GM20000 (cell line): ENCODE results near the gene KBTBD4.

Experiments used
- DNase-seq: peaks from one replicate; pipeline ENCODE4 v3.0.0; 2012; ENCODE audit warnings: low spot score
- TF ChIP-seq, protein P1 (sequence below): IDR thresholded peaks from 2 replicates; pipeline ENCODE4 v1.5.1; 2012; ENCODE audit warnings: mild to moderate bottlenecking, control low read depth; ENCODE audit errors: extremely low read depth, missing control alignments

Gene KBTBD4

GRCh38 chr11:47545298-47545697 is 33.5 kb downstream of the KBTBD4 start:
- TF ChIP-seq, protein P1, sequence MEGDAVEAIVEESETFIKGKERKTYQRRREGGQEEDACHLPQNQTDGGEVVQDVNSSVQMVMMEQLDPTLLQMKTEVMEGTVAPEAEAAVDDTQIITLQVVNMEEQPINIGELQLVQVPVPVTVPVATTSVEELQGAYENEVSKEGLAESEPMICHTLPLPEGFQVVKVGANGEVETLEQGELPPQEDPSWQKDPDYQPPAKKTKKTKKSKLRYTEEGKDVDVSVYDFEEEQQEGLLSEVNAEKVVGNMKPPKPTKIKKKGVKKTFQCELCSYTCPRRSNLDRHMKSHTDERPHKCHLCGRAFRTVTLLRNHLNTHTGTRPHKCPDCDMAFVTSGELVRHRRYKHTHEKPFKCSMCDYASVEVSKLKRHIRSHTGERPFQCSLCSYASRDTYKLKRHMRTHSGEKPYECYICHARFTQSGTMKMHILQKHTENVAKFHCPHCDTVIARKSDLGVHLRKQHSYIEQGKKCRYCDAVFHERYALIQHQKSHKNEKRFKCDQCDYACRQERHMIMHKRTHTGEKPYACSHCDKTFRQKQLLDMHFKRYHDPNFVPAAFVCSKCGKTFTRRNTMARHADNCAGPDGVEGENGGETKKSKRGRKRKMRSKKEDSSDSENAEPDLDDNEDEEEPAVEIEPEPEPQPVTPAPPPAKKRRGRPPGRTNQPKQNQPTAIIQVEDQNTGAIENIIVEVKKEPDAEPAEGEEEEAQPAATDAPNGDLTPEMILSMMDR: no peak
- no peak for DNase-seq

DNA sequence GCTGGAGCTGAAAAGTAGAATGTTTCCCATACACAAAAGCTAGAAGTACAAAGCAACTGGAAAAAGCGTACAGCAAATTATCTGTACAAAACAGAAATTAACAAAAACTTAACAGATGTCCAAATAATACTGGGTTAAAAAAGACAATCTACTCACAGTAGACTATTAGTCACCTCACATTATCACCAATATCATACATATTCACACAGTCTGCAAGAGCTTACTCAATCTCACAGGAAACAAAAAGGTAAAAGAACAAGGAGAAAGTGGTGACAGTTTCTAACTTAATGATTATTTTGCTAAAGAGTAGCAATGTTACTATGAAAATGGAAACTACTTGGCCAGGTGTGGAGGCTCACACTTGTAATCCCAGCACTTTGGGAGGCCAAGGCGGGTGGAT is 37.7 kb downstream of the KBTBD4 start:
- TF ChIP-seq, protein P1: no peak
- DNase-seq: no peak

- DNase-seq: no peak
- TF ChIP-seq, protein P1: no peak
Observed at GRCh38 chr11:47539681-47540039, 39.1 kb downstream of the KBTBD4 start.

DNA sequence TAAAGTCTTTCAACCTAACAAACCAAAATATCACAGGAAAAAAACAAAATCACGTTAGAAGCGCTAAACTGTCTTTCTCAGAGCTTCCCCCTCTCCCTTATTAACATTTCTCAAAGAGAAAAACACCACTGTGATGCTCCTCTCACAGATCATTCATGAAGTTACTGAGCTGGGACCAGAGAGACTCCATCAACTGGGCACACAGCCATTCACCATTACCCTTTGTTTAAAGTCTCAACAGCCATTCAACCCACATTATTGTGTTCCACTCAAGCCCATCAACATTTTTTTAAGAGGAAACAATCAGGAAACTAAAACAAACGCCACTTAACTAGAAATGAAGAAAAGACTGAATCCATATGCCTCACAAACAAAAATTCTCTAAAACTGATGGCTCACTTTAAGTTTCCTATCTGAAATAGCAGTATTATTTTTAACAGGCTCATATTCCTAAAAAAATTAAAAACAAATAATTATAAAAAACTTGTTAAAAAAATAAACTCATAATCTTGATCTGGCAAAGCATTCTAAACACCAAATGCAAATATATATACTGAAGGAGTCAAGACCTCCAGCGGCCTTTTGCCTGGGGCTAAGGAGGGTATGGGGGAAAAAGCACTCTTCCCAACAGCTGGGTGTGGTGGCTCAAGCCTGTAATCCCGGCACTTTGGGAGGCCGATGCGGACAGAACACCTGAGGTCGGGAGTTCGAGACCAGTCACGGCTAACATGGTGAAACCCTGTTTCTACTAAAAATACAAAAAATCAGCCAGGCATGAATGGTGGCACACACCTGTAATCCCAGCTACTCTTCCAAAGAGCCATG is 39.8 kb downstream of the KBTBD4 start:
- TF ChIP-seq, protein P1: no peak
- DNase-seq: no peak

GRCh38 chr11:47536915-47537314 is 41.9 kb downstream of the KBTBD4 start:
- TF ChIP-seq, protein P1: no peak
- no peak for DNase-seq

- DNase-seq: no peak
Observed at GRCh38 chr11:47534704-47535251, 44.0 kb downstream of the KBTBD4 start.

GRCh38 chr11:47533690-47534151 is 45.0 kb downstream of the KBTBD4 start:
- DNase-seq: no peak

More at GRCh38 chr11:47534704-47535251, 44.0 kb downstream of the KBTBD4 start:
- TF ChIP-seq, protein P1: no peak

More at GRCh38 chr11:47533690-47534151, 45.0 kb downstream of the KBTBD4 start:
- TF ChIP-seq, protein P1: no peak
